Fibroblast of skin of back (primary cell): Measurements from ENCODE around the gene TTC28.
"Not testable (repeated sequence)": the region's sequence is repeated elsewhere in the genome, so short reads cannot be mapped to it uniquely, and the experiment has no call there.

ENCODE experiments used
- DNase-seq: peaks from one replicate; pipeline ENCODE4 v3.0.0-alpha.2; 2013

The TTC28 gene

DNA sequence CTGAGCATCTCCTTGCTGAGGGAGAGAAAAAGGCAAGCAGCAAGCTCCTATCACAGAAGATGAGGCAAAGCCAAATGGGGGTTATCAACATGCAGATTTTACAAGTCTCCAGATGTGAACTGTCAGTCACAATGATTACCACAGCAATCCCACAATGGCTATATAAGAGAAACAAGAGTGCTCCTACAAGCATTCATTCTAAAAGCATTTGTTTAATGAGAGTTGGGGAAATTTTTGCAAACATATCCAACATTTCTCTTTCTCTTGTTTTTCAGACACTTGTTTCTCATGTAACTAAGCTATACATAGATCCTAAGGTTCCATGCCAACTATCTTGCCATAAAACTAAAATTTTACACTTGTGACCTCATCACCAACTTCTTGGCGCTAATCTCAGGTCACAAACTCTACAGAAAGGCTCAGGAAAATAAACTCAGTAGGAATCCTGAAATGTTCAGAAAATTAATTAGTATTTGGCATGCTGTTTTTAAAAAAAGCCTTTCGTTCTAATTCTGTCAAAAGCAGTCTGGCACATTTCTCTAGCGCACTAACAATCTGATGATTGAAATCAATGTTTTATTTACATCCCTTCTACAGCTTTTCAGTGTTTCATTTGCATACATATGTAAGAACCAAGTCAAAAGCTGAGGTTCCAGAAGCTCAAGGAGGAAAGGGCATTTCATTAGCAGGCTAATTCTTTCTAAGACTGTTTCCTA is 199.5 kb downstream of the TTC28 start:
- DNase-seq: no peak

DNA sequence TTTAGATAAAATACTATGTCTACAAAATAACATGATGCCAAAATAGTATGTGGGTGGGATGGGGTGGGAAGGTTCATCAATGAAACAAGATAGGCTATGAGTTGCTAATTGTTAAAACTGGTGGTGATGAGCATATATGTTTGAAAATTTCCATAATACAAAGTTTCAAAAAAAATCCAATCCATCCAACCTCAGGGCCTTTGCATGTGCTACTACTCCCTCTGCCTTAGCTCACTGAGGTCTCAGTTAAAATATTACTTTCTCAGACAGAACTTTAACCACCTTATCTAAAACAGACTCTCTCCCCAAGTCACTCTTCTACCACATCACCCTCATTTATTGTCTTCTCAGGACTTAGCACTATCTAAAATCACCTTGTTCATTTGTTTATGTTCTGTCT is 201.1 kb downstream of the TTC28 start:
- no peak for DNase-seq

DNA sequence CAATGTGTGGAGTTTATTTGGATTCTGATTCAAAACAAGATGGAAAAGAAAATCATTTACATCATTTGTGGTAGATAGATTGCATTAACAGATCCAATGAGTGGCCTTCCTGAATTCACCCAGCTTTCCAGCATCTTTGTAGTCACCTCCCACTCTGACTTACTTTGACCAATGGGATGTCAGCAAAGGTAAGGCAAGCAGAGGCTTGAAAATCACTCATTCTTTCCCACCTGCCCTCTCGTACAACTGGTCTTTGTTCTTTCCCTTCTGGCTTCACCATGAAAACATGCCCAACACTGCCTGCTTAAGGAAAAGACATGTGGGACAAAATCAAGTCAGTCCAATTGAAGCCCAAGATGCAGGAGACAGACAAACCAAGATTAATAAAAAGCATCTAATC is 202.1 kb downstream of the TTC28 start:
- DNase-seq: no peak

DNA sequence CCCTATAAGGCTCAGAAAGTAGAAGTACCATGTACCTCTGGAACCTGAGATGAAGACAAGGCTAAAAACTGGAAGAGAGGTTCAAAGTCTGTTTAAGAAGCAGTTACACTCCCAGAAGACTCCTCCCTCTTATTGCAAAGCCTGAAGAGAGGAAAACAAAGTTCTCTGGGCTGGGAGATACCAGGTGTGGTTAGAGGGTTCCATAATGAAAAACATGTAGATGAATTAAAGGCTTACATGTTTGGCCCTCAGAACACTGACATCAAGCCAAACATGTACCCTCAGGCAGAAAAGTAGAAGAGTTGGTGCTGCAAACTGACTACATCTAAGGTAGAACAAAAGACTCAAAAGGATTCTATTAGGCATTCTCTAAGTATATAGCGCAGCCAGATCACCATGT is 205.3 kb downstream of the TTC28 start:
- DNase-seq: no peak

GRCh38 chr22:28473258-28473657 is 206.4 kb downstream of the TTC28 start:
- DNase-seq: no peak

GRCh38 chr22:28467055-28467454 is 212.6 kb downstream of the TTC28 start:
- DNase-seq: not testable (repeated sequence)

DNA sequence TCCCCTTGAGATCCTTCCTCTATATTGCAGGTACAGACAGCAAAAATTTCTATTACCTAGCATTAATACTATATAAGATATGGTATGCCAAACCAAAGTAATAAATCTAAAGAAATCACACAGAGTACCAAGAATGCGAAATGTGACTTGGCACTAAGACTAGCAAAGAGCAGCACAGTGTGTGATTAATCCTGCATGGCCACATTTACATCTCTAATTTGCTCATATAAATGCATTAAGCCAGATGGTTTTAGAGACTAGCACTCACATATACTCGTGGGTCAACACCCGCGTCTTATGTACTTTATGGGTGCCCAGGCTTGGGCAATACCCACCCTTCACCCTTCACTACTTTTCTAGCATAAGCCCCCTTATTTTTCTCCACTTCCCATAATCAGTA is 213.2 kb downstream of the TTC28 start:
- no peak for DNase-seq

- no peak for DNase-seq
Observed at GRCh38 chr22:28465841-28466240, 213.8 kb downstream of the TTC28 start.

DNA sequence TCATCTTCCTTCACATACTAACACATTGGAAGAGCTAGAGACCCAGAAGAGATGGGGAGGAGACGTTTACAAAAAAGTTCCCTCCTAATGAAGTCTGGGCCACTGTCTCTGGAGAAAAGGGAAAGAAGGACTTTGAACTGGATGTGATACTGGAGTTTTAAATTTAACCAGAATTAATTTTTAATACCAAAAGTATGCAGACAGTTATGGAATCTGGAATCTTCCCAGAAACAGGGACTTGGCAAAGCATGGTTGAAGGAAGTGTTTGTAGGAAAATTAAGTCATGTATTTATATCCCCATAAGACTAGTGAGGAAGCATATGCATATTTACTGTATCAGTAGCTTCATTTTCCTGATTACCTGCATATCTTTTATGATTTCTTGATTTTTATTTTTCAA is 215.5 kb downstream of the TTC28 start:
- peak; percentile 23 for DNase-seq

DNA sequence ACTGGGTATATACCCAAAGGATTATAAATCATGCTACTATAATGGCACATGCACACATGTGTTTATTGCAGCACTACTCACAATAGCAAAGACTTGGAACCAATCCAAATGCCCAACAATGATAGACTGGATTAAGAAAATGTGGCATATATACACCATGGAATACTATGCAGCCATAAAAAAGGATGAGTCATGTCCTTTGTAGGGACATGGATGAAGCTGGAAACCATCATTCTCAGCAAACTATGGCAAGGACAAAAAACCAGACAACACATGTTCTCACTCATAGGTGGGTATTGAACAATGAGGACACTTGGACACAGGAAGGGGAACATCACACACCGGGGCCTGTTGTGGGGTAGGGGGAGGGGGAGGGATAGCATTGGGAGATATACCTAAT is 216.2 kb downstream of the TTC28 start:
- not testable (repeated sequence) for DNase-seq

GRCh38 chr22:28462901-28463300 is 216.7 kb downstream of the TTC28 start:
- DNase-seq: no peak

- DNase-seq: no peak
Observed at GRCh38 chr22:28462041-28462440, 217.6 kb downstream of the TTC28 start.

DNA sequence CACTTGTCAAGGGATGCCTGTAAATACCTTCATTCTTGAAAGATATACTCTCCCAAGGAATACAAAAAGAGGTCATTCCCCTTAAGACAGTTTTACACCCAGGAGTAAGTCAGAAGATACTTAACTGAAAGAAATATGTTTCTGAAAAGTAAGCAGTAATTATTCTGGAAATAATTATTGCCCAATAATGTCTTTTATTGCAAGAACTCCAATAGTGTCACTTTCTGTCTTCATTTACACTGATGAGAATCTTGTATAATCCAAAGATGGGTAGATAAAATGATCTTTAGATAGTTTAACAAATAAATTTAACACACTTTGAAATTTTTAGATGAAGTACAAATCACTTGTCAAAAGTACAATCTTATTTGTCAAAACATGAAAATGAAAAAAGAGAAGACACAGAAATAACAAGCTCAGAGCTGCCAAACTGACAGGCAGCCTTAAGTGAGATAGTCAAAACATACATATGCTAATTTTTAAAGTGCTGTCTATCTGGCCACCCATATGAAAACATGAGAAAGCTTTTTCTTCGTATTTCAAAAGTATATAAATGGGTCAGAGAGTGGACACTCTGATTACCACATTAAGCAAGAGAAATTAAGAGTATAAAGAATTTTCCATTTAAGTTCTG is 225.1 kb downstream of the TTC28 start:
- no peak for DNase-seq

GRCh38 chr22:28450109-28450508 is 229.5 kb downstream of the TTC28 start:
- no peak for DNase-seq

GRCh38 chr22:28449041-28449440 is 230.6 kb downstream of the TTC28 start:
- no peak for DNase-seq

DNA sequence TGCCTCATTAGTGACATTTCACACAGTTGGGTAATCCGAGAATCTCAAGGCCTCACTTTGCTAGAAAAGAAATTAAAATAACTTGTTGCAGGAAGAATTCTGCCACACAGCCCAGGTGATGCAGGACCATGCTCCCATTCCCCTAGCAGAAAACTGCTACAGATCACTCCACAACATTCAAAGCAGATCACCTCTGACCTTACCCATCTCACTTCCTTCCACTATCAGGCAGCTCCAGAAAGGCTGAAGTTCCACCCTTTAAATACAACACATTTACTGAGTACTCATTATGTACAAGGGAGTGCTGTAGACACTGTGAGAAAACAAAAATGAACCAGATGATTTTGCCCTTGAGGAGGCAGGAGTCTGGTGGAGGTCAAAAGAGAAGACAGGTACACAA is 231.0 kb downstream of the TTC28 start:
- no peak for DNase-seq

DNA sequence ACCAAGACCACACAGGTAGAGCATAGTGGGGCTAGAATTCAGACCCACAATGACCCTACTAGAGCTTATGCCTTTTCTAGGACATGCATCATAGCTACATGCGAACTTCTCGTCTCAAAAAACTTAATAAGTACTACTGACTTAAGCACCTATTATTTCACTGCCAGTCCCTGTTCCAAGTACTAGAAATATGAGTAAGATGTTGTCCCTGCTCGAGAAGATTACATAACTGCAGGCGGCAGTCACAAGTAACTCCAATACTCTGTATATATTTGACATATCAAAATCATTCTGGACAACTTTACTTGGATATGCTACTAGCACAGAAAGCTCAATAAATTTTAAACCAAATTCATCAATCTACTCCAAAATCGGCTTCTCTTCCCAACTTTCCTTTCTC is 235.0 kb downstream of the TTC28 start:
- no peak for DNase-seq

- peak; percentile 77 for DNase-seq
Observed at GRCh38 chr22:28443526-28443876, 236.1 kb downstream of the TTC28 start.

DNA sequence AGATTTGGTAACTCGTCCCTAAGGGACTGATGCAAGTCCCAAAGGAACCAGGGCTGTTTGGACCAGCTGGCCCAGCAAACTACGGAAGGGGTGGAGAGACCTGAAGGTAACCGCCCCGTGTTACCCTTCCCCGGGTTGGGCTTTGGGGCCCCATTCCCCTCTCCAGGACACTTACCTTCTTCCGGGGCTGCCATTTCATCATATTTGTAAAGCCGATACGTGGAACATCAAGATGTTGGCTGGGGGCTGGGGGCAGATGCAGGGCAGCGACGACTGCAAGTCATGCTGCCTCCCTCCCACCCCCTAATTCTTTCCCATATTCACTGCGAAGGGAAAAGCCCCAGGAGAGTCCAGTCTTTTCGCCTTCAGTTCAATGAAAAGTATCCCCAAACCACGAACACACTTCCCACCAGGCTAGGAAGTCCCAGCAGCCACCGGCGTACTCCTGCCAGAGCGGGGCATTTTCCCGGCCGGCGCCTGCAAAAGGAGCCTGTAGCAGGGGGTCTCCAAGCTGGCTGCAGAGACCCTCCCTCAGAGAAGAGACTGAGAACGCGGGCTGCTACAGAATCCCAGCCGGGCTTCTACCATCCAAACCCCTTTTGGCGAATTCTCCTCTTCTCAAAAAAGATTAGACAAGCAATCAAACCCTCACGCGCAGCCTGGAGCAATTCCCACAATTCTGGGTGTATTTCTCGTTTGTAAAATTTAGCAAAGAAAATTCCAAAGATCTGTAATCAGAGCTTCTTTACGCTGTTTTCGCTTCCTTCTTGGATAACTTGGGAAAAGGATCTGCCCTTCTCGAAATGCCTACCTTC is 236.7 kb downstream of the TTC28 start:
- DNase-seq: peak; percentile 38

- peak; percentile 79 for DNase-seq
Observed at GRCh38 chr22:28442264-28442710, 237.4 kb downstream of the TTC28 start.

- no peak for DNase-seq
Observed at GRCh38 chr22:28441720-28442263, 237.8 kb downstream of the TTC28 start.

DNA sequence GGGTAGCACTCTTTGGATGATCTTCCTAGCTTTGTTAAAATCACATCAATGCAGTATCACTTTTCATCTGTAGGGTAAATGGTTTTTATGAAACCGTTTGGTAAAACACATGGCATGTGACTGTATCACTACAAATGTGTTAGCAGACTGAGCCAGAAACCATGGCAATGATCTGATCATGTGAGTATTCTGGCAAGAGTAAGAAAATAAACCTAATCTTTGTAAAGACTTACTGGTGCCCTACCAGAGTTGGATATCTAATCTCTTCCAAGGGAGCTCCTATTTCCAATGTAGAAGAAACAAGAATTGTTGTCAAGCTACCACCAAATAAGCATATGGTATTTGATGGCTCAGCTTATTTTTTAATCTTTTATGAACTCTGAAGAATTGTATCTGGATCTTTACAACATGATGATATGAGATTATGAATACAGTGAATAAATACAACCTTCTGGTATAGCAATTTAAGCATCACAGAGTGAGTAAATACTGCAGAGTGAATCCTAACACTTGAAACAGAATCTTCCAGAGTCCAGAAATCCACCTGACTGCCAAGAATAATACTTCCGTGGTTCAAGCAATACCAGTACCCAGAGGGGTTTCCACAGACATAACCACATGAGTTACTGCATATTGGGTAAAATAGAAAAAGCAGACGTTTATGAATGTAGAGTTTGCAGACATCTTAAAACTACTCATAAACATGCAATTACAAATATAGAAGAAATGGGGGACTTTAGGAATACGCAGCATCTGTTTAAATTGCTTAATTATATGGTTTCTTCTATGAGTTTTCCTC is 238.8 kb downstream of the TTC28 start:
- DNase-seq: peak; percentile 27
